ENCODE data around the gene RNF213.

DNA sequence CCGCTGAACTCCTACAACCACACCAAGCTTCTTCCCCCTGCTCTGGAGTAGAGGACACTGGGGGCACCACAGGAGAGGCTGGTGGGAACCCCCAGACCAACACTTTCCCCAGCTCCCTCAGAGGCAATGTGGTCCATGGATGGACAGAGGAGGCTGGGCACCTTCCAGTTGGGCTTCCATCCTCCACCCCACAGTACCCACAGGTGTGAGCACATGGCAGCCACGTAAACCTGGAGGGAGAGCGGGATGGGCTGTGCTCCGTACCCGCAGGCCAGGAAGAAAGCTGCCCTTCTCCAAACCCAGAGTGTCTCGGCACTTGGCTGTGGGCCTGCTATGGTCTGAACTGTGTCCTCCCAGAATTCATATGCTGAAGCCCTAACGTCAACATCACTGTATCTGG, 42.3 kb upstream of the RNF213 start:
- TF ChIP-seq POLR2A (IDR thresholded peaks at IDR 0.05; ENCODE audit: extremely low read depth, insufficient read length), result no peak
- TF ChIP-seq, protein P1, sequence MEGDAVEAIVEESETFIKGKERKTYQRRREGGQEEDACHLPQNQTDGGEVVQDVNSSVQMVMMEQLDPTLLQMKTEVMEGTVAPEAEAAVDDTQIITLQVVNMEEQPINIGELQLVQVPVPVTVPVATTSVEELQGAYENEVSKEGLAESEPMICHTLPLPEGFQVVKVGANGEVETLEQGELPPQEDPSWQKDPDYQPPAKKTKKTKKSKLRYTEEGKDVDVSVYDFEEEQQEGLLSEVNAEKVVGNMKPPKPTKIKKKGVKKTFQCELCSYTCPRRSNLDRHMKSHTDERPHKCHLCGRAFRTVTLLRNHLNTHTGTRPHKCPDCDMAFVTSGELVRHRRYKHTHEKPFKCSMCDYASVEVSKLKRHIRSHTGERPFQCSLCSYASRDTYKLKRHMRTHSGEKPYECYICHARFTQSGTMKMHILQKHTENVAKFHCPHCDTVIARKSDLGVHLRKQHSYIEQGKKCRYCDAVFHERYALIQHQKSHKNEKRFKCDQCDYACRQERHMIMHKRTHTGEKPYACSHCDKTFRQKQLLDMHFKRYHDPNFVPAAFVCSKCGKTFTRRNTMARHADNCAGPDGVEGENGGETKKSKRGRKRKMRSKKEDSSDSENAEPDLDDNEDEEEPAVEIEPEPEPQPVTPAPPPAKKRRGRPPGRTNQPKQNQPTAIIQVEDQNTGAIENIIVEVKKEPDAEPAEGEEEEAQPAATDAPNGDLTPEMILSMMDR (IDR thresholded peaks at IDR 0.05; ENCODE audit: low read depth, low read length), result no peak
- TF ChIP-seq, protein P2, sequence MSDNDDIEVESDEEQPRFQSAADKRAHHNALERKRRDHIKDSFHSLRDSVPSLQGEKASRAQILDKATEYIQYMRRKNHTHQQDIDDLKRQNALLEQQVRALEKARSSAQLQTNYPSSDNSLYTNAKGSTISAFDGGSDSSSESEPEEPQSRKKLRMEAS (IDR thresholded peaks at IDR 0.05; ENCODE audit: low read depth, low read length), result no peak

Measured in NB4 (cell line).